ENCODE results near the gene CPLX1.

CPLX1 gene

GRCh38 chr4:797066-797465, 28.9 kb downstream of the CPLX1 start:
- H3K9me3 Mint-ChIP-seq, result no peaks in the 10 kb centered on the region
- H3K27me3 Mint-ChIP-seq, result peaks cover 28% of the 10 kb centered on the region
- H3K4me1 Mint-ChIP-seq, result peaks cover 29% of the 10 kb centered on the region

GRCh38 chr4:796206-796605, 29.7 kb downstream of the CPLX1 start:
- Mint-ChIP-seq H3K27me3 (peaks cover 28% of the 10 kb centered on the region), H3K36me3 (ENCODE audit: insufficient read depth) (peaks cover 4% of the 10 kb centered on the region), H3K9me3 (no peaks in the 10 kb centered on the region), H3K27ac (ENCODE audit: low read depth) (no peak overlapping the region), H3K4me3 (no peak overlapping the region), H3K4me1 (peaks cover 29% of the 10 kb centered on the region)
- DNase-seq (ENCODE audit: low spot score in 2 of 2) (no peak), ATAC-seq (replicated peaks; ENCODE audit: extremely low read depth, poor library complexity, severe bottlenecking) (no peak)

More at GRCh38 chr4:797066-797465, 28.9 kb downstream of the CPLX1 start:
- H3K4me3 Mint-ChIP-seq, result no peak overlapping the region
- no peak overlapping the region for H3K27ac Mint-ChIP-seq (ENCODE audit: low read depth)
- H3K36me3 Mint-ChIP-seq (ENCODE audit: insufficient read depth), result peaks cover 4% of the 10 kb centered on the region
- no peak for DNase-seq (ENCODE audit: low spot score in 2 of 2)
- no peak for ATAC-seq (replicated peaks; ENCODE audit: extremely low read depth, poor library complexity, severe bottlenecking)

GRCh38 chr4:795726-796119, 30.2 kb downstream of the CPLX1 start:
- H3K27ac Mint-ChIP-seq (ENCODE audit: low read depth), result no peak overlapping the region
- no peak for DNase-seq (ENCODE audit: low spot score in 2 of 2)
- H3K27me3 Mint-ChIP-seq, result peaks cover 29% of the 10 kb centered on the region
- H3K36me3 Mint-ChIP-seq (ENCODE audit: insufficient read depth), result peaks cover 4% of the 10 kb centered on the region
- H3K9me3 Mint-ChIP-seq, result no peaks in the 10 kb centered on the region
- H3K4me1 Mint-ChIP-seq, result peaks cover 29% of the 10 kb centered on the region
- no peak overlapping the region for H3K4me3 Mint-ChIP-seq
- ATAC-seq (replicated peaks; ENCODE audit: extremely low read depth, poor library complexity, severe bottlenecking), result no peak

GRCh38 chr4:794900-795725, 30.8 kb downstream of the CPLX1 start:
- peaks cover 34% of the 10 kb centered on the region for H3K27me3 Mint-ChIP-seq
- no peak overlapping the region for H3K4me3 Mint-ChIP-seq
- no peaks in the 10 kb centered on the region for H3K9me3 Mint-ChIP-seq
- no peak overlapping the region for H3K27ac Mint-ChIP-seq (ENCODE audit: low read depth)
- no peak for DNase-seq (ENCODE audit: low spot score in 2 of 2)
- ATAC-seq (replicated peaks; ENCODE audit: extremely low read depth, poor library complexity, severe bottlenecking), result no peak
- peaks cover 4% of the 10 kb centered on the region for H3K36me3 Mint-ChIP-seq (ENCODE audit: insufficient read depth)
- peaks cover 29% of the 10 kb centered on the region for H3K4me1 Mint-ChIP-seq

GRCh38 chr4:793941-794621, 31.8 kb downstream of the CPLX1 start:
- DNase-seq (ENCODE audit: low spot score in 2 of 2) (no peak), ATAC-seq (replicated peaks; ENCODE audit: extremely low read depth, poor library complexity, severe bottlenecking) (no peak)
- Mint-ChIP-seq H3K27me3 (peaks cover 34% of the 10 kb centered on the region), H3K4me1 (peaks cover 26% of the 10 kb centered on the region), H3K36me3 (ENCODE audit: insufficient read depth) (peaks cover 4% of the 10 kb centered on the region), H3K4me3 (no peak overlapping the region), H3K27ac (ENCODE audit: low read depth) (no peak overlapping the region), H3K9me3 (no peaks in the 10 kb centered on the region)

GRCh38 chr4:793093-793861, 32.7 kb downstream of the CPLX1 start:
- H3K4me1 Mint-ChIP-seq, result peaks cover 22% of the 10 kb centered on the region
- H3K9me3 Mint-ChIP-seq, result no peaks in the 10 kb centered on the region
- no peak for ATAC-seq (replicated peaks; ENCODE audit: extremely low read depth, poor library complexity, severe bottlenecking)
- peaks cover 4% of the 10 kb centered on the region for H3K36me3 Mint-ChIP-seq (ENCODE audit: insufficient read depth)
- no peak overlapping the region for H3K27ac Mint-ChIP-seq (ENCODE audit: low read depth)
- DNase-seq (ENCODE audit: low spot score in 2 of 2), result no peak
- H3K4me3 Mint-ChIP-seq, result peak overlapping the region; percentile 71
- peaks cover 34% of the 10 kb centered on the region for H3K27me3 Mint-ChIP-seq

GRCh38 chr4:792626-793092, 33.3 kb downstream of the CPLX1 start:
- Mint-ChIP-seq H3K9me3 (no peaks in the 10 kb centered on the region), H3K4me1 (peaks cover 22% of the 10 kb centered on the region), H3K36me3 (ENCODE audit: insufficient read depth) (peaks cover 4% of the 10 kb centered on the region), H3K27ac (ENCODE audit: low read depth) (no peak overlapping the region), H3K4me3 (peak overlapping the region; percentile 71), H3K27me3 (peaks cover 35% of the 10 kb centered on the region)
- DNase-seq (ENCODE audit: low spot score in 2 of 2) (no peak), ATAC-seq (replicated peaks; ENCODE audit: extremely low read depth, poor library complexity, severe bottlenecking) (peak; percentile 72)

- Mint-ChIP-seq H3K27me3 (peaks cover 41% of the 10 kb centered on the region), H3K4me3 (peak overlapping the region; percentile 71), H3K27ac (ENCODE audit: low read depth) (no peak overlapping the region), H3K36me3 (ENCODE audit: insufficient read depth) (peaks cover 4% of the 10 kb centered on the region), H3K9me3 (no peaks in the 10 kb centered on the region), H3K4me1 (peaks cover 27% of the 10 kb centered on the region)
- peak; percentile 48 for ATAC-seq (replicated peaks; ENCODE audit: extremely low read depth, poor library complexity, severe bottlenecking)
- DNase-seq (ENCODE audit: low spot score in 2 of 2), result no peak
Observed at GRCh38 chr4:791898-792625, 33.9 kb downstream of the CPLX1 start.

GRCh38 chr4:791252-791897, 34.6 kb downstream of the CPLX1 start:
- H3K27ac Mint-ChIP-seq (ENCODE audit: low read depth), result no peak overlapping the region
- no peak for ATAC-seq (replicated peaks; ENCODE audit: extremely low read depth, poor library complexity, severe bottlenecking)
- H3K4me3 Mint-ChIP-seq, result no peak overlapping the region
- H3K4me1 Mint-ChIP-seq, result peaks cover 27% of the 10 kb centered on the region
- H3K27me3 Mint-ChIP-seq, result peaks cover 44% of the 10 kb centered on the region
- H3K9me3 Mint-ChIP-seq, result no peaks in the 10 kb centered on the region
- H3K36me3 Mint-ChIP-seq (ENCODE audit: insufficient read depth), result peaks cover 4% of the 10 kb centered on the region
- no peak for DNase-seq (ENCODE audit: low spot score in 2 of 2)

- no peak for DNase-seq (ENCODE audit: low spot score in 2 of 2)
- Mint-ChIP-seq H3K27me3 (peaks cover 47% of the 10 kb centered on the region), H3K4me1 (peaks cover 27% of the 10 kb centered on the region), H3K9me3 (no peaks in the 10 kb centered on the region), H3K4me3 (no peak overlapping the region), H3K36me3 (ENCODE audit: insufficient read depth) (peaks cover 4% of the 10 kb centered on the region), H3K27ac (ENCODE audit: low read depth) (no peak overlapping the region)
- no peak for ATAC-seq (replicated peaks; ENCODE audit: extremely low read depth, poor library complexity, severe bottlenecking)
Observed at GRCh38 chr4:790466-790820, 35.5 kb downstream of the CPLX1 start.

- H3K27ac Mint-ChIP-seq (ENCODE audit: low read depth), result no peak overlapping the region
- H3K27me3 Mint-ChIP-seq, result peaks cover 51% of the 10 kb centered on the region
Observed at GRCh38 chr4:789571-790465, 36.1 kb downstream of the CPLX1 start.

More at GRCh38 chr4:789571-790465, 36.1 kb downstream of the CPLX1 start:
- H3K4me1 Mint-ChIP-seq, result peaks cover 26% of the 10 kb centered on the region
- peaks cover 2% of the 10 kb centered on the region for H3K36me3 Mint-ChIP-seq (ENCODE audit: insufficient read depth)
- DNase-seq (ENCODE audit: low spot score in 2 of 2) (no peak), ATAC-seq (replicated peaks; ENCODE audit: extremely low read depth, poor library complexity, severe bottlenecking) (no peak)
- H3K9me3 Mint-ChIP-seq, result no peaks in the 10 kb centered on the region
- H3K4me3 Mint-ChIP-seq, result no peak overlapping the region

Measured in central memory CD8-positive, alpha-beta T cell (primary cell).